ENCODE measurements around the gene NR4A1. TPM values are rescaled to one million over a fixed set of nuclear protein-coding genes. Genes with fewer than 3 reads are reported as not detected.
A peak's percentile ranks its signal among the peaks of the same experiment; 100 is the strongest.

NR4A1 gene
- total and polyA plus RNA-seq, 10 of the 15 experiments (the other 5 are each of a cell fraction or from before 2014, with no cell fraction given) = 0.05 to 7.9 (median 2.2) TPM; not detected in 1

GRCh38 chr12:52032804-52033445, 18.3 kb upstream of the NR4A1 start (continued):
- 0 out of 2 replicates have a peak, but pooled peaks have one; percentile 76 for TF ChIP-seq TBL1XR1 (IDR thresholded peaks at IDR 0.05; ENCODE audit: low read depth, low read length)
- peak; percentile 80; the same call in 1 of the 2 replicates for TF ChIP-seq NFYB (IDR thresholded peaks at IDR 0.05; ENCODE audit: insufficient read depth, low read depth, low read length)
- TF ChIP-seq ASH2L (IDR thresholded peaks at IDR 0.05; ENCODE audit: borderline replicate concordance, low read depth) = no peak
- no peak for TF ChIP-seq TARDBP (IDR thresholded peaks at IDR 0.05; ENCODE audit: borderline replicate concordance)
- no peak for TF ChIP-seq SRF (IDR thresholded peaks at IDR 0.05; ENCODE audit: low read depth in 2 of 2, low read length in 2 of 2)
- TF ChIP-seq ZNF24 (IDR thresholded peaks at IDR 0.05) = no peak
- no peak for TF ChIP-seq WRNIP1 (IDR thresholded peaks at IDR 0.05; ENCODE audit: borderline replicate concordance, low read depth, low read length)
- TF ChIP-seq, protein P1, sequence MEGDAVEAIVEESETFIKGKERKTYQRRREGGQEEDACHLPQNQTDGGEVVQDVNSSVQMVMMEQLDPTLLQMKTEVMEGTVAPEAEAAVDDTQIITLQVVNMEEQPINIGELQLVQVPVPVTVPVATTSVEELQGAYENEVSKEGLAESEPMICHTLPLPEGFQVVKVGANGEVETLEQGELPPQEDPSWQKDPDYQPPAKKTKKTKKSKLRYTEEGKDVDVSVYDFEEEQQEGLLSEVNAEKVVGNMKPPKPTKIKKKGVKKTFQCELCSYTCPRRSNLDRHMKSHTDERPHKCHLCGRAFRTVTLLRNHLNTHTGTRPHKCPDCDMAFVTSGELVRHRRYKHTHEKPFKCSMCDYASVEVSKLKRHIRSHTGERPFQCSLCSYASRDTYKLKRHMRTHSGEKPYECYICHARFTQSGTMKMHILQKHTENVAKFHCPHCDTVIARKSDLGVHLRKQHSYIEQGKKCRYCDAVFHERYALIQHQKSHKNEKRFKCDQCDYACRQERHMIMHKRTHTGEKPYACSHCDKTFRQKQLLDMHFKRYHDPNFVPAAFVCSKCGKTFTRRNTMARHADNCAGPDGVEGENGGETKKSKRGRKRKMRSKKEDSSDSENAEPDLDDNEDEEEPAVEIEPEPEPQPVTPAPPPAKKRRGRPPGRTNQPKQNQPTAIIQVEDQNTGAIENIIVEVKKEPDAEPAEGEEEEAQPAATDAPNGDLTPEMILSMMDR (IDR thresholded peaks at IDR 0.05 in 2 of 3, conservative IDR thresholded peaks at IDR 0.05 in 1 of 3; ENCODE audit: control insufficient read depth in 2 of 3, extremely low read depth in 1 of 3, insufficient read depth in 1 of 3, low read depth in 3 of 3, low read length in 3 of 3) = no peak
- TF ChIP-seq ZNF207 (IDR thresholded peaks at IDR 0.05; ENCODE audit: borderline replicate concordance) = peak; percentile 65; the same call in 1 of the 2 replicates
- TF ChIP-seq CREB1 (IDR thresholded peaks at IDR 0.05; ENCODE audit: low read depth) = peak; percentile 90
- TF ChIP-seq RFX5 (IDR thresholded peaks at IDR 0.05; ENCODE audit: low read depth, low read length) = no peak; the same call in 1 of the 2 replicates
- TF ChIP-seq, protein P2, sequence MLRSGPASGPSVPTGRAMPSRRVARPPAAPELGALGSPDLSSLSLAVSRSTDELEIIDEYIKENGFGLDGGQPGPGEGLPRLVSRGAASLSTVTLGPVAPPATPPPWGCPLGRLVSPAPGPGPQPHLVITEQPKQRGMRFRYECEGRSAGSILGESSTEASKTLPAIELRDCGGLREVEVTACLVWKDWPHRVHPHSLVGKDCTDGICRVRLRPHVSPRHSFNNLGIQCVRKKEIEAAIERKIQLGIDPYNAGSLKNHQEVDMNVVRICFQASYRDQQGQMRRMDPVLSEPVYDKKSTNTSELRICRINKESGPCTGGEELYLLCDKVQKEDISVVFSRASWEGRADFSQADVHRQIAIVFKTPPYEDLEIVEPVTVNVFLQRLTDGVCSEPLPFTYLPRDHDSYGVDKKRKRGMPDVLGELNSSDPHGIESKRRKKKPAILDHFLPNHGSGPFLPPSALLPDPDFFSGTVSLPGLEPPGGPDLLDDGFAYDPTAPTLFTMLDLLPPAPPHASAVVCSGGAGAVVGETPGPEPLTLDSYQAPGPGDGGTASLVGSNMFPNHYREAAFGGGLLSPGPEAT (IDR thresholded peaks at IDR 0.05; ENCODE audit: low read depth) = peak; percentile 21; the same call in 1 of the 2 replicates
- TF ChIP-seq ZBTB4 (CRISPR knock-in tag; IDR thresholded peaks at IDR 0.05) = no peak
- TF ChIP-seq MXI1 (IDR thresholded peaks at IDR 0.05; ENCODE audit: low read depth, low read length) = peak; percentile 8; the same call in 1 of the 2 replicates
- TF ChIP-seq SREBF2 (IDR thresholded peaks at IDR 0.05; ENCODE audit: low read length) = no peak
- no peak for TF ChIP-seq PBX3 (IDR thresholded peaks at IDR 0.05; ENCODE audit: insufficient replicate concordance, low read depth, low read length)
- TF ChIP-seq ESRRA (IDR thresholded peaks at IDR 0.05; ENCODE audit: low read length) = no peak
- peak; percentile 93 for TF ChIP-seq ATF7 (IDR thresholded peaks at IDR 0.05; ENCODE audit: low read depth)
- TF ChIP-seq LARP7 (IDR thresholded peaks at IDR 0.05) = no peak
- TF ChIP-seq, protein P3, sequence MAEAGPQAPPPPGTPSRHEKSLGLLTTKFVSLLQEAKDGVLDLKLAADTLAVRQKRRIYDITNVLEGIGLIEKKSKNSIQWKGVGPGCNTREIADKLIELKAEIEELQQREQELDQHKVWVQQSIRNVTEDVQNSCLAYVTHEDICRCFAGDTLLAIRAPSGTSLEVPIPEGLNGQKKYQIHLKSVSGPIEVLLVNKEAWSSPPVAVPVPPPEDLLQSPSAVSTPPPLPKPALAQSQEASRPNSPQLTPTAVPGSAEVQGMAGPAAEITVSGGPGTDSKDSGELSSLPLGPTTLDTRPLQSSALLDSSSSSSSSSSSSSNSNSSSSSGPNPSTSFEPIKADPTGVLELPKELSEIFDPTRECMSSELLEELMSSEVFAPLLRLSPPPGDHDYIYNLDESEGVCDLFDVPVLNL (IDR thresholded peaks at IDR 0.05; ENCODE audit: low read depth, low read length) = no peak
- TF ChIP-seq ZNF622 (IDR thresholded peaks at IDR 0.05) = no peak
- no peak for TF ChIP-seq TCF7 (IDR thresholded peaks at IDR 0.05; ENCODE audit: borderline replicate concordance)
